ENCODE data around the gene OR51E2. TPM values are rescaled to one million over a fixed set of nuclear protein-coding genes. Genes with fewer than 3 reads are reported as not detected.

Gene OR51E2
- total and polyA plus RNA-seq, 2 experiments from 2014 or later, result not detected

DNA sequence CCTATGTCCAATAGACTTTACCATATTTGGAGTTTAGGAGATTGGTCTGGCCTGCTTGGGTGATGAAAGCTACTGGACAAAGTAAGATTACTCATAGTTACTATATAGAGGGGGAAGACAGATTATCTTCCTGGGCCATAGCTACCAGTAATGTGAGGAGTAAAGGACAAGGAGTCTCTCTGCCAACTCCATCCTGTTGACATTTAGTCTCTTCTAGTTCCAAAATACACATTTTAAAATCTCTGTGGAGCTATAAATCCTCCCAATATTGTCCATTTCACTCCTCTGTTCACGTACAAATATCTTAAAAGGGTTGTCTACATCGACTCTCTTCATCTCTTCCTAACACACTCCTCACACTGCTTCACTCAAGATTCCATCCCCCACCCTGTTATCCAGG is 61.5 kb downstream of the OR51E2 start:
- H3K4me1 Mint-ChIP-seq, result no peaks in the 10 kb centered on the region
- Histone ChIP-seq H3K4me3 (no peak overlapping the region), H4K20me1 (replicated peaks; ENCODE audit: insufficient read depth) (no peaks in the 10 kb centered on the region), H3K9me2 (ENCODE audit: insufficient read depth) (peaks cover 14% of the 10 kb centered on the region; the same call in 1 of the 2 replicates), H3K27me3 (ENCODE audit: insufficient read depth) (no peaks in the 10 kb centered on the region), H3K27ac (ENCODE audit: low read depth) (no peak overlapping the region), H2AFZ (peak overlapping the region; percentile 94), H3K79me2 (replicated peaks; ENCODE audit: insufficient read depth) (no peaks in the 10 kb centered on the region), H3F3A (replicated peaks; ENCODE audit: low read depth) (no peaks in the 10 kb centered on the region), H3K36me3 (ENCODE audit: insufficient read depth) (no peaks in the 10 kb centered on the region), H3K4me1 (ENCODE audit: insufficient read depth) (no peaks in the 10 kb centered on the region), H3K4me2 (no peak overlapping the region)
- no peak overlapping the region for H3K4me3 Mint-ChIP-seq
- DNase-seq (ENCODE audit: low spot score), result no peak
- no peaks in the 10 kb centered on the region for H3K9me3 Mint-ChIP-seq
- H3K36me3 Mint-ChIP-seq (ENCODE audit: low read depth), result no peaks in the 10 kb centered on the region
- no peak overlapping the region for H3K27ac Mint-ChIP-seq
- no peaks in the 10 kb centered on the region for H3K27me3 Mint-ChIP-seq (ENCODE audit: insufficient read depth, low read depth, poor library complexity)
- TF ChIP-seq, protein P1, sequence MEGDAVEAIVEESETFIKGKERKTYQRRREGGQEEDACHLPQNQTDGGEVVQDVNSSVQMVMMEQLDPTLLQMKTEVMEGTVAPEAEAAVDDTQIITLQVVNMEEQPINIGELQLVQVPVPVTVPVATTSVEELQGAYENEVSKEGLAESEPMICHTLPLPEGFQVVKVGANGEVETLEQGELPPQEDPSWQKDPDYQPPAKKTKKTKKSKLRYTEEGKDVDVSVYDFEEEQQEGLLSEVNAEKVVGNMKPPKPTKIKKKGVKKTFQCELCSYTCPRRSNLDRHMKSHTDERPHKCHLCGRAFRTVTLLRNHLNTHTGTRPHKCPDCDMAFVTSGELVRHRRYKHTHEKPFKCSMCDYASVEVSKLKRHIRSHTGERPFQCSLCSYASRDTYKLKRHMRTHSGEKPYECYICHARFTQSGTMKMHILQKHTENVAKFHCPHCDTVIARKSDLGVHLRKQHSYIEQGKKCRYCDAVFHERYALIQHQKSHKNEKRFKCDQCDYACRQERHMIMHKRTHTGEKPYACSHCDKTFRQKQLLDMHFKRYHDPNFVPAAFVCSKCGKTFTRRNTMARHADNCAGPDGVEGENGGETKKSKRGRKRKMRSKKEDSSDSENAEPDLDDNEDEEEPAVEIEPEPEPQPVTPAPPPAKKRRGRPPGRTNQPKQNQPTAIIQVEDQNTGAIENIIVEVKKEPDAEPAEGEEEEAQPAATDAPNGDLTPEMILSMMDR (conservative IDR thresholded peaks at IDR 0.05; ENCODE audit: low read depth in 2 of 2), result no peak
- TF ChIP-seq, protein P2, sequence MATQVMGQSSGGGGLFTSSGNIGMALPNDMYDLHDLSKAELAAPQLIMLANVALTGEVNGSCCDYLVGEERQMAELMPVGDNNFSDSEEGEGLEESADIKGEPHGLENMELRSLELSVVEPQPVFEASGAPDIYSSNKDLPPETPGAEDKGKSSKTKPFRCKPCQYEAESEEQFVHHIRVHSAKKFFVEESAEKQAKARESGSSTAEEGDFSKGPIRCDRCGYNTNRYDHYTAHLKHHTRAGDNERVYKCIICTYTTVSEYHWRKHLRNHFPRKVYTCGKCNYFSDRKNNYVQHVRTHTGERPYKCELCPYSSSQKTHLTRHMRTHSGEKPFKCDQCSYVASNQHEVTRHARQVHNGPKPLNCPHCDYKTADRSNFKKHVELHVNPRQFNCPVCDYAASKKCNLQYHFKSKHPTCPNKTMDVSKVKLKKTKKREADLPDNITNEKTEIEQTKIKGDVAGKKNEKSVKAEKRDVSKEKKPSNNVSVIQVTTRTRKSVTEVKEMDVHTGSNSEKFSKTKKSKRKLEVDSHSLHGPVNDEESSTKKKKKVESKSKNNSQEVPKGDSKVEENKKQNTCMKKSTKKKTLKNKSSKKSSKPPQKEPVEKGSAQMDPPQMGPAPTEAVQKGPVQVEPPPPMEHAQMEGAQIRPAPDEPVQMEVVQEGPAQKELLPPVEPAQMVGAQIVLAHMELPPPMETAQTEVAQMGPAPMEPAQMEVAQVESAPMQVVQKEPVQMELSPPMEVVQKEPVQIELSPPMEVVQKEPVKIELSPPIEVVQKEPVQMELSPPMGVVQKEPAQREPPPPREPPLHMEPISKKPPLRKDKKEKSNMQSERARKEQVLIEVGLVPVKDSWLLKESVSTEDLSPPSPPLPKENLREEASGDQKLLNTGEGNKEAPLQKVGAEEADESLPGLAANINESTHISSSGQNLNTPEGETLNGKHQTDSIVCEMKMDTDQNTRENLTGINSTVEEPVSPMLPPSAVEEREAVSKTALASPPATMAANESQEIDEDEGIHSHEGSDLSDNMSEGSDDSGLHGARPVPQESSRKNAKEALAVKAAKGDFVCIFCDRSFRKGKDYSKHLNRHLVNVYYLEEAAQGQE (IDR thresholded peaks at IDR 0.05; ENCODE audit: unreplicated experiment), result no peak
- no peak for TF ChIP-seq CREB1 (CRISPR knock-in tag; IDR thresholded peaks at IDR 0.05; ENCODE audit: low read depth)
- TF ChIP-seq STAT1 (IDR thresholded peaks at IDR 0.05; ENCODE audit: unreplicated experiment), result no peak
- TF ChIP-seq POLR2AphosphoS5 (IDR thresholded peaks at IDR 0.05; ENCODE audit: low read depth), result no peak
- TF ChIP-seq, protein P3, sequence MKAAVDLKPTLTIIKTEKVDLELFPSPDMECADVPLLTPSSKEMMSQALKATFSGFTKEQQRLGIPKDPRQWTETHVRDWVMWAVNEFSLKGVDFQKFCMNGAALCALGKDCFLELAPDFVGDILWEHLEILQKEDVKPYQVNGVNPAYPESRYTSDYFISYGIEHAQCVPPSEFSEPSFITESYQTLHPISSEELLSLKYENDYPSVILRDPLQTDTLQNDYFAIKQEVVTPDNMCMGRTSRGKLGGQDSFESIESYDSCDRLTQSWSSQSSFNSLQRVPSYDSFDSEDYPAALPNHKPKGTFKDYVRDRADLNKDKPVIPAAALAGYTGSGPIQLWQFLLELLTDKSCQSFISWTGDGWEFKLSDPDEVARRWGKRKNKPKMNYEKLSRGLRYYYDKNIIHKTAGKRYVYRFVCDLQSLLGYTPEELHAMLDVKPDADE (IDR thresholded peaks at IDR 0.05), result no peak
- TF ChIP-seq, protein P4, sequence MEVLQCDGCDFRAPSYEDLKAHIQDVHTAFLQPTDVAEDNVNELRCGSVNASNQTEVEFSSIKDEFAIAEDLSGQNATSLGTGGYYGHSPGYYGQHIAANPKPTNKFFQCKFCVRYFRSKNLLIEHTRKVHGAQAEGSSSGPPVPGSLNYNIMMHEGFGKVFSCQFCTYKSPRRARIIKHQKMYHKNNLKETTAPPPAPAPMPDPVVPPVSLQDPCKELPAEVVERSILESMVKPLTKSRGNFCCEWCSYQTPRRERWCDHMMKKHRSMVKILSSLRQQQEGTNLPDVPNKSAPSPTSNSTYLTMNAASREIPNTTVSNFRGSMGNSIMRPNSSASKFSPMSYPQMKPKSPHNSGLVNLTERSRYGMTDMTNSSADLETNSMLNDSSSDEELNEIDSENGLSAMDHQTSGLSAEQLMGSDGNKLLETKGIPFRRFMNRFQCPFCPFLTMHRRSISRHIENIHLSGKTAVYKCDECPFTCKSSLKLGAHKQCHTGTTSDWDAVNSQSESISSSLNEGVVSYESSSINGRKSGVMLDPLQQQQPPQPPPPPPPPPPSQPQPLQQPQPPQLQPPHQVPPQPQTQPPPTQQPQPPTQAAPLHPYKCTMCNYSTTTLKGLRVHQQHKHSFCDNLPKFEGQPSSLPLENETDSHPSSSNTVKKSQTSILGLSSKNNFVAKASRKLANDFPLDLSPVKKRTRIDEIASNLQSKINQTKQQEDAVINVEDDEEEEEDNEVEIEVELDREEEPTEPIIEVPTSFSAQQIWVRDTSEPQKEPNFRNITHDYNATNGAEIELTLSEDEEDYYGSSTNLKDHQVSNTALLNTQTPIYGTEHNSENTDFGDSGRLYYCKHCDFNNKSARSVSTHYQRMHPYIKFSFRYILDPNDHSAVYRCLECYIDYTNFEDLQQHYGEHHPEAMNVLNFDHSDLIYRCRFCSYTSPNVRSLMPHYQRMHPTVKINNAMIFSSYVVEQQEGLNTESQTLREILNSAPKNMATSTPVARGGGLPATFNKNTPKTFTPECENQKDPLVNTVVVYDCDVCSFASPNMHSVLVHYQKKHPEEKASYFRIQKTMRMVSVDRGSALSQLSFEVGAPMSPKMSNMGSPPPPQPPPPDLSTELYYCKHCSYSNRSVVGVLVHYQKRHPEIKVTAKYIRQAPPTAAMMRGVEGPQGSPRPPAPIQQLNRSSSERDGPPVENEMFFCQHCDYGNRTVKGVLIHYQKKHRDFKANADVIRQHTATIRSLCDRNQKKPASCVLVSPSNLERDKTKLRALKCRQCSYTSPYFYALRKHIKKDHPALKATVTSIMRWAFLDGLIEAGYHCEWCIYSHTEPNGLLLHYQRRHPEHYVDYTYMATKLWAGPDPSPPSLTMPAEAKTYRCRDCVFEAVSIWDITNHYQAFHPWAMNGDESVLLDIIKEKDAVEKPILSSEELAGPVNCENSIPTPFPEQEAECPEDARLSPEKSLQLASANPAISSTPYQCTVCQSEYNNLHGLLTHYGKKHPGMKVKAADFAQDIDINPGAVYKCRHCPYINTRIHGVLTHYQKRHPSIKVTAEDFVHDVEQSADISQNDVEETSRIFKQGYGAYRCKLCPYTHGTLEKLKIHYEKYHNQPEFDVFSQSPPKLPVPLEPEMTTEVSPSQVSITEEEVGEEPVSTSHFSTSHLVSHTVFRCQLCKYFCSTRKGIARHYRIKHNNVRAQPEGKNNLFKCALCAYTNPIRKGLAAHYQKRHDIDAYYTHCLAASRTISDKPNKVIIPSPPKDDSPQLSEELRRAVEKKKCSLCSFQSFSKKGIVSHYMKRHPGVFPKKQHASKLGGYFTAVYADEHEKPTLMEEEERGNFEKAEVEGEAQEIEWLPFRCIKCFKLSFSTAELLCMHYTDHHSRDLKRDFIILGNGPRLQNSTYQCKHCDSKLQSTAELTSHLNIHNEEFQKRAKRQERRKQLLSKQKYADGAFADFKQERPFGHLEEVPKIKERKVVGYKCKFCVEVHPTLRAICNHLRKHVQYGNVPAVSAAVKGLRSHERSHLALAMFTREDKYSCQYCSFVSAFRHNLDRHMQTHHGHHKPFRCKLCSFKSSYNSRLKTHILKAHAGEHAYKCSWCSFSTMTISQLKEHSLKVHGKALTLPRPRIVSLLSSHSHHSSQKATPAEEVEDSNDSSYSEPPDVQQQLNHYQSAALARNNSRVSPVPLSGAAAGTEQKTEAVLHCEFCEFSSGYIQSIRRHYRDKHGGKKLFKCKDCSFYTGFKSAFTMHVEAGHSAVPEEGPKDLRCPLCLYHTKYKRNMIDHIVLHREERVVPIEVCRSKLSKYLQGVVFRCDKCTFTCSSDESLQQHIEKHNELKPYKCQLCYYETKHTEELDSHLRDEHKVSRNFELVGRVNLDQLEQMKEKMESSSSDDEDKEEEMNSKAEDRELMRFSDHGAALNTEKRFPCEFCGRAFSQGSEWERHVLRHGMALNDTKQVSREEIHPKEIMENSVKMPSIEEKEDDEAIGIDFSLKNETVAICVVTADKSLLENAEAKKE (CRISPR knock-in tag; IDR thresholded peaks at IDR 0.05), result no peak
- TF ChIP-seq NANOG (IDR thresholded peaks at IDR 0.05; ENCODE audit: borderline replicate concordance), result no peak
- TF ChIP-seq ZNF331 (CRISPR knock-in tag; IDR thresholded peaks at IDR 0.05; ENCODE audit: low read depth), result no peak
- TF ChIP-seq EZH2phosphoT487 (IDR thresholded peaks at IDR 0.05; ENCODE audit: unreplicated experiment), result no peak
- no peak for TF ChIP-seq EZH2 (IDR thresholded peaks at IDR 0.05; ENCODE audit: low read depth, unreplicated experiment)
- no peak for TF ChIP-seq ZNF114 (CRISPR knock-in tag; IDR thresholded peaks at IDR 0.05)
- TF ChIP-seq JUNB (IDR thresholded peaks at IDR 0.05; ENCODE audit: unreplicated experiment), result no peak
- no peak for ATAC-seq

All from GM23338 (cell line).